SK-N-MC (cell line): ENCODE results near the gene SMIM33.
"Not testable (repeated sequence)": the region's sequence is repeated elsewhere in the genome, so short reads cannot be mapped to it uniquely, and the experiment has no call there.

Experiments
- DNase-seq: peaks from one replicate; pipeline ENCODE4 v3.0.0-alpha.2; 2011; ENCODE audit warnings: low read depth, low spot score
- H3K27ac ChIP-seq: fragments of 200-600 bp; sonication (generic); 2 replicates; pipeline ENCODE4 v1.5.1; 2016; ENCODE audit warnings: mixed run types
- H3K36me3 ChIP-seq: fragments of 200-600 bp; sonication (generic); 2 replicates; pipeline ENCODE4 v1.6.1; 2017; ENCODE audit warnings: antibody characterized with exemption, low read length, mixed read lengths; ENCODE audit not compliant: insufficient read depth
- H3K4me3 ChIP-seq: fragments of 200-600 bp; sonication (generic); 2 replicates; pipeline ENCODE4 v1.5.1; 2016
- H3K9ac ChIP-seq: fragments of 200-600 bp; sonication (generic); 2 replicates; pipeline ENCODE4 v1.8.0; 2017; ENCODE audit warnings: mixed run types, mixed read lengths; ENCODE audit not compliant: insufficient read length
- H3K9me3 ChIP-seq: fragments of 200-600 bp; sonication (generic); 2 replicates; pipeline ENCODE4 v1.6.1; 2017; ENCODE audit warnings: low read depth, mild to moderate bottlenecking, antibody characterized with exemption, low read length, moderate library complexity, mixed read lengths
- EZH2 ChIP-seq: fragments of 200-600 bp; sonication (generic); IDR thresholded peaks from one replicate; pipeline ENCODE4 v1.6.1; 2017; ENCODE audit warnings: antibody characterized with exemption
- FOXP2 ChIP-seq: optimal IDR thresholded peaks from 2 replicates; pipeline ENCODE3; 2011; ENCODE audit warnings: mild to moderate bottlenecking, moderate library complexity; ENCODE audit not compliant: insufficient read depth; ENCODE audit errors: extremely low read length, control extremely low read depth
- POLR2AphosphoS5 ChIP-seq: IDR thresholded peaks from 2 replicates; pipeline ENCODE4 v1.6.1; 2012; ENCODE audit warnings: mild to moderate bottlenecking, low read depth, low read length, borderline replicate concordance

The SMIM33 gene

GRCh38 chr5:139474890-139475791, 4.3 kb downstream of the SMIM33 start:
- DNase-seq: peak; percentile 12
- H3K9ac ChIP-seq: no peak overlapping the region
- TF ChIP-seq POLR2AphosphoS5: no peak
- TF ChIP-seq EZH2: no peak
- TF ChIP-seq FOXP2: no peak
- H3K27ac ChIP-seq: no peak overlapping the region
- H3K4me3 ChIP-seq: no peak overlapping the region
- H3K9me3 ChIP-seq: no peaks in the 10 kb centered on the region
- H3K36me3 ChIP-seq: peaks cover 13% of the 10 kb centered on the region; the same call in 1 of the 2 replicates

GRCh38 chr5:139475865-139476617, 5.2 kb downstream of the SMIM33 start:
- no peak for DNase-seq
- no peak for TF ChIP-seq EZH2
- TF ChIP-seq POLR2AphosphoS5: no peak
- no peak for TF ChIP-seq FOXP2
- H3K4me3 ChIP-seq: no peak overlapping the region
- no peaks in the 10 kb centered on the region for H3K9me3 ChIP-seq
- peaks cover 13% of the 10 kb centered on the region; the same call in 1 of the 2 replicates for H3K36me3 ChIP-seq
- no peak overlapping the region for H3K9ac ChIP-seq
- H3K27ac ChIP-seq: no peak overlapping the region

- peaks cover 13% of the 10 kb centered on the region; the same call in 1 of the 2 replicates for H3K36me3 ChIP-seq
- DNase-seq, H3K4me3 ChIP-seq, H3K9me3 ChIP-seq, H3K27ac ChIP-seq, H3K9ac ChIP-seq: not testable (repeated sequence)
These were observed 8.0 kb downstream of the SMIM33 start for GRCh38 chr5:139478657-139479423.

GRCh38 chr5:139479729-139480128, 8.9 kb downstream of the SMIM33 start:
- H3K9me3 ChIP-seq, H3K27ac ChIP-seq, H3K9ac ChIP-seq, DNase-seq, H3K4me3 ChIP-seq: not testable (repeated sequence)
- H3K36me3 ChIP-seq: peaks cover 13% of the 10 kb centered on the region; the same call in 1 of the 2 replicates

GRCh38 chr5:139481122-139481533, 10.3 kb downstream of the SMIM33 start:
- no peak overlapping the region for H3K27ac ChIP-seq
- H3K36me3 ChIP-seq: peaks cover 8% of the 10 kb centered on the region; the same call in 1 of the 2 replicates
- DNase-seq: no peak
- H3K9me3 ChIP-seq: no peaks in the 10 kb centered on the region
- H3K4me3 ChIP-seq: peak overlapping the region; percentile 92
- H3K9ac ChIP-seq: peak overlapping the region; percentile 83
- TF ChIP-seq POLR2AphosphoS5 (no peak), FOXP2 (no peak), EZH2 (no peak)

GRCh38 chr5:139481580-139482049, 10.8 kb downstream of the SMIM33 start:
- peaks cover 8% of the 10 kb centered on the region; the same call in 1 of the 2 replicates for H3K36me3 ChIP-seq
- DNase-seq: no peak
- H3K4me3 ChIP-seq: peak overlapping the region; percentile 92
- TF ChIP-seq POLR2AphosphoS5 (no peak), FOXP2 (no peak), EZH2 (no peak)
- peak overlapping the region; percentile 83 for H3K9ac ChIP-seq
- H3K27ac ChIP-seq: peak overlapping the region; percentile 99
- no peaks in the 10 kb centered on the region for H3K9me3 ChIP-seq

GRCh38 chr5:139482050-139482889, 11.5 kb downstream of the SMIM33 start, which contains the start of gene STING1:
STING1 (minus strand) TSS chr5:139482758; CDS start chr5:139481704, 1,054 bp downstream.
- peak within 1 kb of the TSS; percentile 99 for H3K27ac ChIP-seq
- TF ChIP-seq EZH2 (no peak), FOXP2 (no peak), POLR2AphosphoS5 (peak; percentile 71)
- H3K36me3 ChIP-seq: peaks cover 8% of the 10 kb centered on the region; the same call in 1 of the 2 replicates
- H3K9ac ChIP-seq: peak within 1 kb of the TSS; percentile 83
- H3K9me3 ChIP-seq: no peaks in the 10 kb centered on the region
- DNase-seq: peak; percentile 89
- H3K4me3 ChIP-seq: peak within 1 kb of the TSS; percentile 92

- not testable (repeated sequence) for H3K9ac ChIP-seq
- Histone ChIP-seq H3K27ac (peak overlapping the region; percentile 99), H3K4me3 (peak overlapping the region; percentile 92)
These were observed 12.0 kb downstream of the SMIM33 start for GRCh38 chr5:139482890-139483208.

More at GRCh38 chr5:139482890-139483208, 12.0 kb downstream of the SMIM33 start:
- H3K36me3 ChIP-seq, DNase-seq, H3K9me3 ChIP-seq: not testable (repeated sequence)
